Kidney (tissue), 14 donors: ENCODE data around the gene FOLR2. TPM values are rescaled to one million over a fixed set of nuclear protein-coding genes. Genes with fewer than 3 reads are reported as not detected.
"Not testable (repeated sequence)": the region's sequence is repeated elsewhere in the genome, so short reads cannot be mapped to it uniquely, and the experiment has no call there.

Source experiments
- DNase-seq, 5 donors: peaks; one replicate each; pipeline ENCODE4 v3.0.0-alpha.2; 2013 to 2020
- FAIRE-seq: peaks from 2 replicates; lab custom pipeline; 2012; peaks lifted over from hg19 to GRCh38; lab: Jason Lieb, UNC
- H3K27ac ChIP-seq, 2 donors: one replicate each; pipeline ENCODE4 v1.7.0; 2013; ENCODE audit warnings: low read depth in 2 of 2, low read length in 2 of 2, inconsistent platforms in 1 of 2
- H3K27me3 ChIP-seq: one replicate; pipeline ENCODE4 v1.7.1; 2013; ENCODE audit warnings: low read length, inconsistent platforms; ENCODE audit not compliant: control insufficient read depth, insufficient read depth
- H3K36me3 ChIP-seq, 3 donors: one replicate each; pipeline versions ENCODE4 v1.7.0 to v1.7.1; 2013; ENCODE audit warnings: low read length in 3 of 3, control low read depth in 1 of 3, inconsistent platforms in 1 of 3; ENCODE audit not compliant: insufficient read depth in 3 of 3, control insufficient read depth in 2 of 3
- H3K4me1 ChIP-seq, 3 donors: one replicate each; pipeline versions ENCODE4 v1.7.0 to v1.7.1; 2013; ENCODE audit warnings: low read length in 3 of 3, inconsistent platforms in 1 of 3, low read depth in 1 of 3; ENCODE audit not compliant: control insufficient read depth in 2 of 3, insufficient read depth in 2 of 3
- H3K4me3 ChIP-seq, 3 donors: one replicate each; pipeline versions ENCODE4 v1.7.0 to v1.8.1; 2013; ENCODE audit warnings: low read length in 3 of 3, control low read depth in 1 of 3, inconsistent platforms in 1 of 3
- H3K9ac ChIP-seq, 3 donors: one replicate each; pipeline versions ENCODE4 v1.7.0 to v1.7.1; 2013; ENCODE audit warnings: low read length in 3 of 3, control low read depth in 1 of 3, inconsistent platforms in 1 of 3
- H3K9me3 ChIP-seq, 3 donors: one replicate each; pipeline versions ENCODE4 v1.7.0 to v1.7.1; 2013; ENCODE audit warnings: low read length in 3 of 3, control low read depth in 1 of 3, inconsistent platforms in 1 of 3; ENCODE audit not compliant: control insufficient read depth in 2 of 3, insufficient read depth in 1 of 3
- intact Hi-C: fragments of 100-400 bp; cut with DNase I; formaldehyde crosslinking; loops from one replicate; pipeline ENCODE4 v1.11.1; 2022
- polyA plus RNA-seq: library from polyadenylated mRNA; stranded (reverse); fragments of 350-450 nt; fragmentation: Illumina TruSeq; extraction: RNeasy Lipid Tissue Mini Kit (QIAGEN cat#74804); gene quantifications from one replicate; pipeline ENCODE4 v1.2.3, GENCODE V29; 2014; ENCODE audit warnings: low read depth, low replicate concordance; ENCODE audit not compliant: insufficient read depth
- total RNA-seq: library from RNA; stranded (reverse); fragmentation: NEBNext Ultra II Directional; extraction: Animal tissue kit (Norgen Biotek cat#: 25700); gene quantifications from one replicate; pipeline ENCODE4 v1.2.1, GENCODE V29; 2021
- TF ChIP-seq, protein P1 (sequence below): IDR thresholded peaks from 3 replicates; pipeline ENCODE4 v1.5.1; 2012; ENCODE audit warnings: mild to moderate bottlenecking, moderate library complexity, borderline replicate concordance; ENCODE audit not compliant: insufficient read depth; ENCODE audit errors: extremely low read depth
- donor health status: control.
- donor health status: control.
- donor health status: control.
- donor health status: control.
- donor health status: control.
- donor health status: DM: yes; HTN: yes; CAD: no.
- donor health status: Normal renal cell carcinoma (clear cell type).

Gene FOLR2
- total and polyA plus RNA-seq, 2 donors from 2014 or later: 16.8 to 31.9 TPM

DNA sequence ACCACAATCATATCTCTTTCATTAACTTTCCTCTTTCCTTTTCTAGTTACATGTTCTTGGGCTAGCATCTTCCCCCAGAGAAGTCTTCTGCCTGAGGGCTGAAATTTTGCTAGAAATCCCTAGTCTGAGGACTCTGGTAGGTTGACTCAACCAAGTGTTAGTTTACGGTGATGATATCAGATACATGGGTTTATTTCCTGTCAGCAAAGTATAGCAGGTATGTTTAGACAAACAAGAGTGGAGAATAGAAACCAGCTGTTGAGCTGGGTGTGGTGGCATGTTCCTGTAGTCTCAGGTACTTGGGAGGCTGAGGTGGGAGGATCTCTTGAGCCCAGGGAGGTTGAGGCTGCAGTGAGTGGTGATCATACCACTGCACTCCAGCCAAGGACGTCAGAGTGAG, 13.4 kb upstream of the FOLR2 start:
- intact Hi-C loops: no loop called here
- no peak for FAIRE-seq

DNA sequence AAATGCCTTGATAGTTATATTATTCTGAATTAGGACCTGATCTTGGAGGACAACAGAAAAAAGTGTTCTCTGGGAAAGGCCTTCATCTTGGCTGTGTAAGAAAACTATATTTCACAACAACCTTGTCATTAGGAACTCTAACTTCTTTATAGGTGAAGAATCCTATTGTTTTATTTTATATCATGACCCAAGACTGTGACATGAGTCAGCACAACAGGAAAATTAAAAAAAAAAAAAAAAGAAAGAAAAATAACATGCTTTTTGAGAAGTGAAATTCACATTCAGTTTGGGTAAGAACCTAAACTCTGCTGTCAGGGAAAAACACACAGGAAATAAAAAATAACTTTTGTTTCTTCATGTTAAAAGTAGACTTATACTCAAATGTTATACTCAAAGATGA, 11.7 kb upstream of the FOLR2 start:
- H3K27ac ChIP-seq: no peak overlapping the region

More for the DNA sequence above, 13.4 kb upstream of the FOLR2 start:
- H3K27me3 ChIP-seq: no peaks in the 10 kb centered on the region
- no peak overlapping the region for H3K27ac ChIP-seq
- TF ChIP-seq, protein P1, sequence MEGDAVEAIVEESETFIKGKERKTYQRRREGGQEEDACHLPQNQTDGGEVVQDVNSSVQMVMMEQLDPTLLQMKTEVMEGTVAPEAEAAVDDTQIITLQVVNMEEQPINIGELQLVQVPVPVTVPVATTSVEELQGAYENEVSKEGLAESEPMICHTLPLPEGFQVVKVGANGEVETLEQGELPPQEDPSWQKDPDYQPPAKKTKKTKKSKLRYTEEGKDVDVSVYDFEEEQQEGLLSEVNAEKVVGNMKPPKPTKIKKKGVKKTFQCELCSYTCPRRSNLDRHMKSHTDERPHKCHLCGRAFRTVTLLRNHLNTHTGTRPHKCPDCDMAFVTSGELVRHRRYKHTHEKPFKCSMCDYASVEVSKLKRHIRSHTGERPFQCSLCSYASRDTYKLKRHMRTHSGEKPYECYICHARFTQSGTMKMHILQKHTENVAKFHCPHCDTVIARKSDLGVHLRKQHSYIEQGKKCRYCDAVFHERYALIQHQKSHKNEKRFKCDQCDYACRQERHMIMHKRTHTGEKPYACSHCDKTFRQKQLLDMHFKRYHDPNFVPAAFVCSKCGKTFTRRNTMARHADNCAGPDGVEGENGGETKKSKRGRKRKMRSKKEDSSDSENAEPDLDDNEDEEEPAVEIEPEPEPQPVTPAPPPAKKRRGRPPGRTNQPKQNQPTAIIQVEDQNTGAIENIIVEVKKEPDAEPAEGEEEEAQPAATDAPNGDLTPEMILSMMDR: no peak
- no peak for DNase-seq
- no peak overlapping the region for H3K9ac ChIP-seq
- no peak overlapping the region for H3K4me3 ChIP-seq
- H3K36me3 ChIP-seq: no peaks in the 10 kb centered on the region
- no peaks in the 10 kb centered on the region for H3K4me1 ChIP-seq
- no peaks in the 10 kb centered on the region for H3K9me3 ChIP-seq

GRCh38 chr11:72206794-72207193, 9.8 kb upstream of the FOLR2 start:
- H3K4me1 ChIP-seq, H3K4me3 ChIP-seq, H3K27me3 ChIP-seq, H3K9ac ChIP-seq, H3K27ac ChIP-seq, intact Hi-C loops, FAIRE-seq, DNase-seq, H3K9me3 ChIP-seq, H3K36me3 ChIP-seq: not testable (repeated sequence)

More for the DNA sequence above, 11.7 kb upstream of the FOLR2 start:
- no peak overlapping the region for H3K4me3 ChIP-seq
- TF ChIP-seq, protein P1: no peak
- H3K27me3 ChIP-seq: no peaks in the 10 kb centered on the region
- no peak overlapping the region for H3K9ac ChIP-seq
- no peaks in the 10 kb centered on the region for H3K4me1 ChIP-seq
- no peaks in the 10 kb centered on the region for H3K36me3 ChIP-seq
- intact Hi-C loops: no loop called here
- H3K9me3 ChIP-seq: peaks cover 0 to 2% (median 0%) of the 10 kb centered on the region in 3 donors
- no peak for FAIRE-seq
- DNase-seq: no peak

DNA sequence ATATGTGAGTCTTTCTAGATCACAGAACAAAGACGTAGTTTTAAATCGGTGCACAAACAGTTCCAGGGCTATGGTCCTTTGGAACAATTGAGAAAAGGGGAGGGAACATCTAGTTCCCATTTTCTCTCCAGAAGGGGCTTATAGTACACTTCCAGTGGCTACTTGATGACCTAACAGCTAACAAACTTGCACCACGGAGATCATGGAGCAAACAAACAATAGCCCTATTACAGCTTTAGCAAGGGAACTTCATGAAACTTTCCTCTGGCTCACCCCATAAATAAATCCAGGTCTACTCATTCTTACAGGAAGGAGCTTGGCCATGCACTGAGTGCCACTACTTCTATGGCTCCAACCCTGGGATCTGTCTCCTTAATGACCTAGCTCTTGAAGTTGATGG, 8.3 kb upstream of the FOLR2 start:
- H3K9me3 ChIP-seq: peaks cover 0 to 2% (median 0%) of the 10 kb centered on the region in 3 donors
- intact Hi-C loops: no loop called here
- H3K4me3 ChIP-seq: no peak overlapping the region
- no peak overlapping the region for H3K9ac ChIP-seq
- H3K27ac ChIP-seq: no peak overlapping the region
- DNase-seq (no peak), FAIRE-seq (no peak)
- H3K27me3 ChIP-seq: no peaks in the 10 kb centered on the region
- TF ChIP-seq, protein P1: no peak
- no peaks in the 10 kb centered on the region for H3K36me3 ChIP-seq
- H3K4me1 ChIP-seq: no peaks in the 10 kb centered on the region
